HG03095 (cell line): ENCODE measurements around the gene FAM72D.
"Not testable (repeated sequence)": the region's sequence is repeated elsewhere in the genome, so short reads cannot be mapped to it uniquely, and the experiment has no call there.

Experiments
- ATAC-seq: cut with Tn5 transposase; IDR thresholded peaks from one replicate; pipeline ENCODE4 v1.9.1; 2021; ENCODE audit warnings: moderate library complexity; ENCODE audit not compliant: unreplicated experiment

Gene FAM72D

GRCh38 chr1:145095284-145096057 is at the start of gene FAM72D, which contains the start of gene SRGAP2B:
Gene FAM72D, plus strand, starts transcription at chr1:145095974. Its CDS starts 874 bp downstream, at chr1:145096848.
Gene SRGAP2B, minus strand, starts transcription at chr1:145095328. Its CDS starts 2,427 bp downstream, at chr1:145092901.
- ATAC-seq: peak; percentile 78

- ATAC-seq: not testable (repeated sequence)
Measured at GRCh38 chr1:145047553-145047952, 48.2 kb upstream of the FAM72D start.

- not testable (repeated sequence) for ATAC-seq
Measured at GRCh38 chr1:145048181-145048856, 47.5 kb upstream of the FAM72D start.

GRCh38 chr1:145052019-145052776 is 43.6 kb upstream of the FAM72D start:
- ATAC-seq: not testable (repeated sequence)

GRCh38 chr1:145053428-145053827 is 42.3 kb upstream of the FAM72D start:
- not testable (repeated sequence) for ATAC-seq

- peak; percentile 99 for ATAC-seq
Measured at GRCh38 chr1:145055217-145055760, 40.5 kb upstream of the FAM72D start.

GRCh38 chr1:145058184-145058583 is 37.6 kb upstream of the FAM72D start:
- not testable (repeated sequence) for ATAC-seq

GRCh38 chr1:145063285-145063684 is 32.5 kb upstream of the FAM72D start:
- ATAC-seq: not testable (repeated sequence)

GRCh38 chr1:145063941-145064648 is 31.7 kb upstream of the FAM72D start:
- not testable (repeated sequence) for ATAC-seq

GRCh38 chr1:145065194-145065826 is 30.5 kb upstream of the FAM72D start:
- ATAC-seq: not testable (repeated sequence)

- not testable (repeated sequence) for ATAC-seq
Measured at GRCh38 chr1:145066486-145066885, 29.3 kb upstream of the FAM72D start.

GRCh38 chr1:145071569-145071968 is 24.2 kb upstream of the FAM72D start:
- not testable (repeated sequence) for ATAC-seq

- not testable (repeated sequence) for ATAC-seq
Measured at GRCh38 chr1:145074021-145074559, 21.7 kb upstream of the FAM72D start.

- not testable (repeated sequence) for ATAC-seq
Measured at GRCh38 chr1:145076877-145077276, 18.9 kb upstream of the FAM72D start.

GRCh38 chr1:145077872-145078786 is 17.6 kb upstream of the FAM72D start:
- ATAC-seq: not testable (repeated sequence)

GRCh38 chr1:145078787-145079370 is 16.9 kb upstream of the FAM72D start:
- not testable (repeated sequence) for ATAC-seq

- ATAC-seq: not testable (repeated sequence)
Measured at GRCh38 chr1:145079737-145080136, 16.0 kb upstream of the FAM72D start.

GRCh38 chr1:145080193-145080592 is 15.6 kb upstream of the FAM72D start:
- ATAC-seq: not testable (repeated sequence)
